ENCODE results near the gene ZNF2.

ZNF2 gene

DNA sequence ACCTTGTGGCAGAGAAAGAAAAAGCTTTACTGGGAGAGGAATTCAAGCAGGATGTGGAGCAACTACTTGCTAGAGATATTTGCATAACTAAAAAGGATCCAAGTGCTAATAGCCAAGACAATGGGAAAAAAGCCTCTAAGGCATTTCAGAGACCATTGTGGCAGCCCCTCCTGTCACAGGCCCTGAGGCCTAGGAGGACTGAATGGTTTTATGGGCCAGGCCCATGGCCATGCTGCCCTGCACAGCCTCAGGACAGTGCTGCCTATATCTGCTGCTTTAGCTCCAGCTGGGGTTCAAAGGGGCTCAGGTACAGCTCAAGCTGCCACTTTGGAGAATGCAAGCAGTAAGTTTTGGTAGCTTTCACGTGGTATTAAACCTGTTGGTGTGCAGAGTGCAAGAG, 26.9 kb upstream of the ZNF2 start:
- DNase-seq (ENCODE audit: low spot score) = no peak
- no peaks in the 10 kb centered on the region for H3K4me1 ChIP-seq (ENCODE audit: insufficient read depth, poor library complexity, severe bottlenecking)
- no peaks in the 10 kb centered on the region for H3K36me3 ChIP-seq (ENCODE audit: low read depth)
- H3K9me3 ChIP-seq (ENCODE audit: severe bottlenecking) = no peaks in the 10 kb centered on the region
- no peaks in the 10 kb centered on the region for H3K27me3 ChIP-seq (ENCODE audit: insufficient read depth, poor library complexity, severe bottlenecking)
- TF ChIP-seq, protein P1, sequence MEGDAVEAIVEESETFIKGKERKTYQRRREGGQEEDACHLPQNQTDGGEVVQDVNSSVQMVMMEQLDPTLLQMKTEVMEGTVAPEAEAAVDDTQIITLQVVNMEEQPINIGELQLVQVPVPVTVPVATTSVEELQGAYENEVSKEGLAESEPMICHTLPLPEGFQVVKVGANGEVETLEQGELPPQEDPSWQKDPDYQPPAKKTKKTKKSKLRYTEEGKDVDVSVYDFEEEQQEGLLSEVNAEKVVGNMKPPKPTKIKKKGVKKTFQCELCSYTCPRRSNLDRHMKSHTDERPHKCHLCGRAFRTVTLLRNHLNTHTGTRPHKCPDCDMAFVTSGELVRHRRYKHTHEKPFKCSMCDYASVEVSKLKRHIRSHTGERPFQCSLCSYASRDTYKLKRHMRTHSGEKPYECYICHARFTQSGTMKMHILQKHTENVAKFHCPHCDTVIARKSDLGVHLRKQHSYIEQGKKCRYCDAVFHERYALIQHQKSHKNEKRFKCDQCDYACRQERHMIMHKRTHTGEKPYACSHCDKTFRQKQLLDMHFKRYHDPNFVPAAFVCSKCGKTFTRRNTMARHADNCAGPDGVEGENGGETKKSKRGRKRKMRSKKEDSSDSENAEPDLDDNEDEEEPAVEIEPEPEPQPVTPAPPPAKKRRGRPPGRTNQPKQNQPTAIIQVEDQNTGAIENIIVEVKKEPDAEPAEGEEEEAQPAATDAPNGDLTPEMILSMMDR (IDR thresholded peaks at IDR 0.05; ENCODE audit: poor library complexity, severe bottlenecking) = no peak
- no peak for ATAC-seq (ENCODE audit: low read depth)
- H3K4me3 ChIP-seq (ENCODE audit: severe bottlenecking) = no peak overlapping the region
- H3K27ac ChIP-seq (ENCODE audit: poor library complexity, severe bottlenecking) = no peak overlapping the region

DNA sequence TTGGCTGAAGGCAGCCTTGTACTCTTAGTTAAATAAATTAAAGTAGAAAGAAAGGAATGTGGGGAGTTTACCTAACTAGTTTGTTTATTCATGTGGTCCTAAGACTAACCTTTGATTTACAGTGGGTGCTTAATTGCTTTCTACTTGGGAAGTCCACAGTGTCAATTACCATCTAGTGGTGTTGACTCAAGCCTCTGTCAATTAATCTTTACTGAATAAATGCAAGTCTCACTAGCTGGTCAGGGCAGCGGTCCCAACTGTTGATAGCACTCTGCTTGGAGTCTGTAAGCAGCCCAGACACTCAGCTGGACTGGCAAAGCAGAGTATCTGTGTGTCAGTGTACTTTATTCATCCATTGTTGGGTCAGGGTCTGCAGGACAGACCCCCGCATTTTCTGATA, 21.8 kb upstream of the ZNF2 start:
- no peak overlapping the region for H3K27ac ChIP-seq (ENCODE audit: poor library complexity, severe bottlenecking)
- TF ChIP-seq, protein P1 (IDR thresholded peaks at IDR 0.05; ENCODE audit: poor library complexity, severe bottlenecking) = no peak
- ATAC-seq (ENCODE audit: low read depth) (no peak), DNase-seq (ENCODE audit: low spot score) (no peak)
- no peaks in the 10 kb centered on the region for H3K27me3 ChIP-seq (ENCODE audit: insufficient read depth, poor library complexity, severe bottlenecking)
- no peaks in the 10 kb centered on the region for H3K4me1 ChIP-seq (ENCODE audit: insufficient read depth, poor library complexity, severe bottlenecking)
- no peak overlapping the region for H3K4me3 ChIP-seq (ENCODE audit: severe bottlenecking)
- H3K9me3 ChIP-seq (ENCODE audit: severe bottlenecking) = peaks cover 23% of the 10 kb centered on the region
- H3K36me3 ChIP-seq (ENCODE audit: low read depth) = peaks cover under 1% of the 10 kb centered on the region

DNA sequence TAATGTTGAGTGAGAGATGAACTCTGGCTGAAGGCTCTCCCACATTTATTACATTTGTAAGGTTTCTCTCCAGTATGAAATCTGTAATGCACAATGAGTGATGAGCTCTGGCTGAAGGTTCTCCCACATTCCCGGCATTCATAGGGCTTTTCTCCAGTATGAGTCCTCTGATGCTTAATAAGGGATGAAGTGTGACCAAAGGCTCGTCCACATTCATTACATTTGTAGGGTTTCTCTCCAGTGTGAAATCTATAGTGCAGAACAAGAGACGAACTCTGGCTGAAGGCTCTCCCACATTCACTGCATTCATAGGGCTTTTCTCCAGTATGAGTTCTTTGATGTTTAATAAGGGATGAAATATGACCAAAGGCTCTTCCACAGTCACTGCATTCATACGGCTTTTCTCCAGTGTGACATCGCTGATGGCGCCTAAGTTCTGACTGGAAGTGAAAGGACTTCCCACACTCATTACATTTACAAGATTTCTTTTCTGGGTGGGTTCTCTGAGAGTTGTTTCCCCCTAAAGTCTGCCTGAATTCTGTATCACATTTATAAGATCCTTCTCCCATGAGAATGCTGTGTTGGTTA, 16.1 kb upstream of the ZNF2 start:
- TF ChIP-seq, protein P1 (IDR thresholded peaks at IDR 0.05; ENCODE audit: poor library complexity, severe bottlenecking) = no peak
- peaks cover 44% of the 10 kb centered on the region for H3K9me3 ChIP-seq (ENCODE audit: severe bottlenecking)
- no peak overlapping the region for H3K4me3 ChIP-seq (ENCODE audit: severe bottlenecking)

DNA sequence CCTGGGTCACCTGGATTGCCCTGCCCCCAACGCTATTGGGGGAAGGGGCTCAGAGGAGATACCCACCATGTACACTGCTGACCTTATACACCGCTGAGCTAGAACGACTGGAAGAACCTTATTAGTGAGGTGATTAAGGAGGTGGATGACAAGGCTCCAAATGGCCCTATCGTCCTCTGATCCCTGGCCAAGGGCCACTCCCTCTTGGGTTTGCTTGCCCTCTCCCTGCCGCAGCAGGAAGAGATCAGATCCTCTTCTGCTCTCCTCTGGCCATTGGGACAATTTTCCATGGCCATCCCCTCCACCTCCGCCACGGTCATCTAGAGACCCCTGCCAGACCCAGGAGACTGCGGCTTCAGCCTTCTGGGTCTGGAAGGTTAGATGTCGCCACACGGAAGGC, 7.2 kb upstream of the ZNF2 start:
- peak overlapping the region; percentile 56 for H3K4me3 ChIP-seq (ENCODE audit: severe bottlenecking)
- no peaks in the 10 kb centered on the region for H3K9me3 ChIP-seq (ENCODE audit: severe bottlenecking)
- no peak for ATAC-seq (ENCODE audit: low read depth)
- H3K27me3 ChIP-seq (ENCODE audit: insufficient read depth, poor library complexity, severe bottlenecking) = no peaks in the 10 kb centered on the region
- H3K4me1 ChIP-seq (ENCODE audit: insufficient read depth, poor library complexity, severe bottlenecking) = no peaks in the 10 kb centered on the region
- TF ChIP-seq, protein P1 (IDR thresholded peaks at IDR 0.05; ENCODE audit: poor library complexity, severe bottlenecking) = no peak
- H3K27ac ChIP-seq (ENCODE audit: poor library complexity, severe bottlenecking) = peak overlapping the region; percentile 38
- peaks cover 31% of the 10 kb centered on the region for H3K36me3 ChIP-seq (ENCODE audit: low read depth)
- no peak for DNase-seq (ENCODE audit: low spot score)

More for the DNA sequence above, 16.1 kb upstream of the ZNF2 start:
- ATAC-seq (ENCODE audit: low read depth) = no peak
- Histone ChIP-seq H3K27me3 (ENCODE audit: insufficient read depth, poor library complexity, severe bottlenecking) (no peaks in the 10 kb centered on the region), H3K36me3 (ENCODE audit: low read depth) (peaks cover 57% of the 10 kb centered on the region), H3K27ac (ENCODE audit: poor library complexity, severe bottlenecking) (no peak overlapping the region), H3K4me1 (ENCODE audit: insufficient read depth, poor library complexity, severe bottlenecking) (no peaks in the 10 kb centered on the region)
- no peak for DNase-seq (ENCODE audit: low spot score)

DNA sequence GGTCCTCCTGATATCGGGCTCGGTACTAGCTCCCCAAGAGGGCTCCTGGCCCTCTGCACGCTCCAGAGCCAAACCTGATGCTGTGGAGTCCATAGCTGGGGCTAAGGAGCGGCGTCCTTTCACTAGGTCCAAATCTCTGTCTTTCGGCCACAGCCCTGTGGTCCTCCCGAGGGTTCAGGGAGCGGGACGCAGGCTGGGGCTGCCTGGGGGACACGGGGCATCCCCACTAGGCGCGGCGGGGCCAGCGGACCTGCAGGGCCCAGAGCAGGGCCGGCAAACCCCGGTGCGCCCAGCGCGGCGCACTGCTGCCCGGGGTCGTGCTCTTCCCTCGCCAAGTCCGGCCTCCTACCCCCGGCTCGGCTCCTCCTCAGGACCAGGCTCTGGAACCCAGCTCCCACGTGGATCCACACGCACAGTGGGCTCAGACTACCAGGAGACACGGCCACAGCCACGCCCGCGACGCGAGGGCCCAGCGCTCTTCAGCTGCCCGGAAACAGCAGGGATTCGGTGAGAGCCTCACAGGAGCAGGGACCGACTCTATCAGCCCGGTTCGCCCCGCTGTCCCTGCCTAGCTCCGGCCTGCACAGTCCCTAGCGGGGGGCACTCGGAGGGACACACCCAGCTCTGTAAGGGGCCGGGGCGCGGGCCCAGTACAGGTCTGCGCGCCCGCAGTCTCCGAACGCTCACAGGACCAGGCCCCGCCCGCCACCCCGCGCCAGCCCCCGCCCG, 6.6 kb upstream of the ZNF2 start:
- no peak for DNase-seq (ENCODE audit: low spot score)
- H3K4me3 ChIP-seq (ENCODE audit: severe bottlenecking) = peak overlapping the region; percentile 56
- TF ChIP-seq, protein P1 (IDR thresholded peaks at IDR 0.05; ENCODE audit: poor library complexity, severe bottlenecking) = peak; percentile 9
- H3K27me3 ChIP-seq (ENCODE audit: insufficient read depth, poor library complexity, severe bottlenecking) = no peaks in the 10 kb centered on the region
- peak overlapping the region; percentile 38 for H3K27ac ChIP-seq (ENCODE audit: poor library complexity, severe bottlenecking)
- H3K4me1 ChIP-seq (ENCODE audit: insufficient read depth, poor library complexity, severe bottlenecking) = peaks cover under 1% of the 10 kb centered on the region
- no peaks in the 10 kb centered on the region for H3K9me3 ChIP-seq (ENCODE audit: severe bottlenecking)
- peaks cover 25% of the 10 kb centered on the region for H3K36me3 ChIP-seq (ENCODE audit: low read depth)
- ATAC-seq (ENCODE audit: low read depth) = peak; percentile 62
